NCI-H526 (cell line): ENCODE measurements around the gene DDX25.
"Not testable (repeated sequence)": the region's sequence is repeated elsewhere in the genome, so short reads cannot be mapped to it uniquely, and the experiment has no call there.

Experiments used
- DNase-seq, 2 experiments: peaks; one replicate each; lab custom pipeline; 2025; lab: John Stamatoyannopoulos, UW

The DDX25 gene

DNA sequence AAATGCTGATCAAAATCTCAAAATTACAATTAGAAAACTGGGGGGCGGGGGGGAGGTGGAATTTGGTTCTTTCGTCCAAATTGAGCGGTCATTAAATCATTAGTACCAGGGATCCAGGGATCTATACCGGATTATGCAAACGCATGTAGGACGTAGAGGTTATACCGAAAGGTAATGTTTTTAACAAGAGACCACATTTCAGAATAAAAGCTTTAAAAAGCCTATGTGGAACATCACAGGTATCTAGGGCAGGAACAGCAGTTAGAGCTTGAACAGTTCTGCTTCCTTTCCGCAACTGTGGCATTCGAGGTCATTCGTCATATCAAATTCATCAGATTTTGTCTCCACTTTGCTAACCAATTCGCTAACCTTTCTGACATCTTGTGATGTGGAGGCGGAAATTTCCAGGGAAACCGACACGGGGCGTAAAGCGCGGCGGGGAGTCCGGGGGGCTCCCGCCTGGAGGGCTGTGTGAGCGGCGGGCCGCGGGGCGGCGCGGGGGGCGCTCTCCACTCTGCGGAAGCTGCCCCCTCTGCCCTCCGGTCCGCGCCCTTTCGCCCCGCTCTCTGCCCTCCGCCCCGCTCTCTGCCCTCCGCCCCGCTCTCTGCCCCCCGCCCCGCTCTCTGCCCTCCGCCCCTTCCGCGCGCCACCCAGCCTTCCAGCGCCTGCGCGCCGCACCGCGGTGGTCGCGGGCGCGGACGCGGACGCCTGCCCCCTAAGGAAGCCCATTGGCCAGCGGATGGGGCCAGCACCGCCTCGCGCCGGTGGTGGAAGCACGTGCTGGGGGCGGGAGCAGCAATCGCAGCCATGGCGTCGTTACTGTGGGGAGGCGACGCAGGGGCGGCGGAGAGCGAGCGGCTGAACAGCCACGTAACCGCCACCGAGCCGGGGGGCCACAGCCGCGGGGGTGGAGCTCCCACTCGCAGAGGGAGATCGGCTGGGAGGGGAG, at the start of gene DDX25:
DDX25 (plus strand) TSS at position 798 of the 949 bp plus-strand sequence; CDS start at position 808, 10 bp downstream.
- DNase-seq = peak; percentile 47 to 91

DNA sequence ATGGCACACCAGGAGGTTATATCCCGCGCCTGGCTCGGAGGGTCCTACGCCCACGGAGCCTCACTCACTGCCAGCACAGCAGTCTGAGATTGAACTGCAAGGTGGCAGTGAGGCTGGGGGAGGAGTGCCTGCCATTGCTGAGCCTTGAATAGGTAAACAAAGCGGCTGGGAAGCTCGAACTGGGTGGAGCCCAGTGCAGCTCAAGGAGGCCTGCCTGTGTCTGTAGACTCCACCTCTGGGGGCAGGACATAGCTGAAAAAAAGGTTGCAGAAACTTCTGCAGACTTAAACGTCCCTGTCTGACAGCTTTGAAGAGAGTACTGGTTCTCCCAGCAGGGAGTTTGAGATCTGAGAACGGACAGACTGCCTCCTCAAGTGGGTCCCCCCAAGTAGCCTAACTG, 46.6 kb upstream of the DDX25 start:
- not testable (repeated sequence) for DNase-seq

DNA sequence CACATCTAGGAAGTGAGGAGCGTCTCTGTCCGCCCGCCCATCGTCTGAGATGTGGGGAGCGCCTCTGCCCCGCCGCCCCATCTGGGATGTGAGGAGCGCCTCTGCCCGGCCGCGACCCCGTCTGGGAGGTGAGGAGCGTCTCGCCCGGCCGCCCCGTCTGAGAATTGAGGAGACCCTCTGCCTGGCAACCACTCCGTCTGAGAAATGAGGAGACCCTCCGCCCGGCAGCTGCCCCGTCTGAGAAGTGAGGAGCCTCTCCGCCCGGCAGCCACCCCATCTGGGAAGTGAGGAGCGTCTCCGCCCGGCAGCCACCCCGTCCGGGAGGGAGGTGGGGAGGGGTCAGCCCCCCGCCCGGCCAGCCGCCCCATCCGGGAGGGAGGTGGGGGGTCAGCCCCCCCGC, 41.5 kb upstream of the DDX25 start:
- DNase-seq = not testable (repeated sequence)

DNA sequence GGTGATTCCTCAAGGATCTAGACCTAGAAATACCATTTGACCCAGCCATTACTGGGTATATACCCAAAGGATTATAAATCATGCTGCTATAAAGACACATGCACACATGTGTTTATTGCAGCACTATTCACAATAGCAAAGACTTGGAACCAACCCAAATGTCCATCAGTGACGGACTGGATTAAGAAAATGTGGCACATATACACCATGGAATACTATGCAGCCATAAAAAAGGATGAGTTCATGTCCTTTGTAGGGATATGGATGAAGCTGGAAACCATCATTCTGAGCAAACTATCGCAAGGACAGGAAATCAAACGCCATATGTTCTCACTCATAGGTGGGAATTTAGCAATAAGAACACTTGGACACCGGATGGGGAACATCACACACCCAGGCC, 39.0 kb upstream of the DDX25 start:
- not testable (repeated sequence) for DNase-seq

DNA sequence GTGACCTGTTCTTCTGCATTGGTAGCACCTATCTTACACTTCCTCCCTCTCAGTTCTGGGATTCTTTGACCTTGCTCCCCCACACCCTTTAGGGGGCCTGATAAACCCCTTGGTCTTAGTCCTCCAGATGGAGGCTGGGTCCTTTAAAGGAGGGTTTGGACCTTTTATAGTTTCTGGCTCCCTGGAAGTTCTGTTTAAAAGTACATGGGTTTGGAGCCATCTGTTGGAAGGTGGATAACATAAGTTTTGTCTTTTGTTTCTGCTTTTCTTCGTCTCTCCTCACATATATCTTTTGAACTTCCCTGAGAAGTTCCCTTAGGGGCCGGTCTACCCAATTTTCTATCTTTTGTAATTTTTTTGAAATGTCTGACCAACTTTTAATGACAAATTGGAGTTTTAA, 34.8 kb upstream of the DDX25 start:
- no peak for DNase-seq

DNA sequence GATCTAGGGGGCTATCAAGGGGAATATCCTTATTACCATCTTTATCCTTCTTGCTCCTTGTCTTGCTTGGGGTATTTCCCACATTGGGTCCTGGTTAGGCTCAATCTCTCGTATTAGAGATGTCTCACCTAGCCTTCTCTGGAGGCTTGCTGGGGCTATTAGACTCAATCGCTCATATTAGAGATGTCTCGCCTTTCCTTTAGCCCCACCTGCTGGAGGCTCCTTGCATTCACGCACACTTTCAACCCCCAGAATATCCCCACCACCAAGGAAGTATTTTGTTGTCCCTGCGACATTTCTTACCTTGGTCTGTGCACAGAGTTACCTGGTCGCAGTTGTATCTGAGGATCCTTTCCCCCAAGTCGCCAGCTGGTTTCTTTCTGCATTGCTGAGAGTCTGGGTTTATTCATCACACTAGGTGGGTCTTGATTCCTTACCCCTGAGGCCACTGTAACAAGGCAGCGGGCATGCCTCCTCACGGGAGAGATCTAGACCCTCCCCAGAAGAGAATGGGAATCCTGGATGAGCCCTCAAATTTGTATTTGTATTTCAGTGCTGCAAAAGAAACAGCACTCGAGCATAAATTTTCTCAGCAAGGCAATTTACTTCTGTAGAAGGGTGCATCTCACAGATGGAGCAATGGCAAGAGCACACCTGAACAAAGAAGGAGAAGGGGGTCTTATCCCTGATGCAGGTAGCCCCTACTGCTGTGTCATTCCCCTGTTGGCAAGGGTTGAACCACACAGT, 32.7 kb upstream of the DDX25 start:
- peak; percentile 76 to 97 for DNase-seq

DNA sequence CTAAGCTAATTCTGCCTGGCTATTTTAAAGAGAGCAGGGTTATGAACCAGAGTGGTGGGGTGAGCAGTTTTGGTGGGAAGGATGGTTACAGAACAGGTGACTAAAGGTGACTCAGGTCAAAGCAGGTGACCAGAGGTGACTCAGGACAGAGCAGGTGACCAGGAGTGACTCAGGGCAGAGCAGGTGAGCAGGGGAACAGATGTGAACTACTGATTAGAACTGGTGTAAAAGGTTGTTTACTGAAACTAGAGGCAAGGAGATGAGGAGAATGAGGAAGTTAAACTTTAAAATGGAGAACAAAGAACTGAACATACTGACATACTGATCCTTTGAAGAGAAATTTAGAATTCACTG, 32.2 kb upstream of the DDX25 start:
- DNase-seq = no peak

DNA sequence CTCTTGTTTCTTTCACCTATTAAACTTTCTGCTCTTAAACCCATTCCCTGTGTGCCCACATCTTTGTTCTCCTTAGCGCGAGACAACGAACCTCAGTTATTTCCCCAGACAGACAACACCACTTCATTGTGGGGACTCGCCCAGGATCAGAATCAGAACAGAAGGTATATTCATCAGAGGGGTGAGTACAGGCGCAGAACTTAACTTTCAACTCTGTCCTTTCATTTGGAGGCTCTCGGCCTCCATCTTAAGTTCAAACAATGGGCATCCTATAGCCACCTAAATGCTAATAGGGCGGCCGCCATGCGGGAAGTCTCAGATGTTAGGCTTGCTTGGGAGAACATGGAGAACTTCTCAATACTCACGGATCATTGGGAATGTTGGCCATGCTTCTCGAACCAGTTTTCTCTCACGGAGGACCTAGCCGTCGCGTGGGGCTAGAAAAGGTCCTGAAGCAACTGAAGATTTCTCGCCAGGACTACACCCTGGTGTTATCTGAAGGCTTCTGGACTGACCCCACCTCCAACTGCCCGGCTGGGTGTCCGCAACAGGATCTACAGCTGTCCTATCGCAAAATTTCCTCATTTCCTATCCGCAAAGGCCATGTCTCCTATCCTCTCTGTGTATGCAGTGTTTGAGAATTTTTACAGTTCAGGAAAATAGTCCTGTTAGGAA, 30.3 kb upstream of the DDX25 start:
- DNase-seq = peak; percentile 81 to 85

DNA sequence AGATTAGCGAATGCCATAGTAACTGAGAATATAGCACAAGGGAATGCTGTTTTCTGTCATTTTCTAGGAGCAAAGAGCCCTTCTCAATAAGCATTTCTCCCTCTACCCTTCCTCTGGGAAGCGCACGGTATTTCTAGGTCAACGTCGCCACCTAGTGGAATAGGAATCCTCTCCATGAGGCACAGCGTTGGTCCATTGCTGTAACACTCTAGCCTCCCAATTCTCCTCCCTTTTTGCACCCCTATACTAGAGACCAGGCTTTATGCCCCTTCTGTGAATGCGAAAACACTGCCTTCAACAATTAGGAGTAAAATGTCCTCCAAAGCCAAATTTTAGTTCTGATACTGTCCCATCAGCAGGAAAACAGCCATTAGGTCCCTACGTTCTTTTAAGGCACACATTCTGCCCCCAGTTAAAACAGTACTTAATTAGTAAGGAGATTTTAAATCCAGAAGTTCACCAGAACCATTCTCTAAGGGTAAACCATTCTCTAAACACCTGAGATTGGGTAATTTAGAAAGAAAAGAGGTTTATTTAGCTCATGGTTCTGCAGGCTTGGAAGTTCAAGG, 29.7 kb upstream of the DDX25 start:
- peak; percentile 94 to 97 for DNase-seq

DNA sequence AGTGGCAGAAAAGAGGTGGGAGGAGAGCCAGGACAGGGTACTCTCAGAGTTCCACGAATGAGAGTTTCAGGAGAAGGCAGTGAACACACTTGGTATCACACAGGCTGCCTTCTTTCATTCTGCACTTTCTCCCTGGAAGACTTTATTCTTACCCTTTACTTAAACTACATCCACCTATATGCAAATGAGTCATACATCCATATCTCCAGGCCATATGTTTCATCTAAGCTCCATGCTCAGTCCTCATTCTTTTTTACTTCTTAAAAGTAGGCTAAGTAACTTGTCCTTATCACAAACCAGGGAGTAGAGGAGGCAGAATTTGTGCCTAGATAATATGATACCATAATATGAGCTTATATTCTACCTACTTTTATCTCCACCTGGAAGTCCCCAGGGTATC, 23.0 kb upstream of the DDX25 start:
- DNase-seq = no peak

DNA sequence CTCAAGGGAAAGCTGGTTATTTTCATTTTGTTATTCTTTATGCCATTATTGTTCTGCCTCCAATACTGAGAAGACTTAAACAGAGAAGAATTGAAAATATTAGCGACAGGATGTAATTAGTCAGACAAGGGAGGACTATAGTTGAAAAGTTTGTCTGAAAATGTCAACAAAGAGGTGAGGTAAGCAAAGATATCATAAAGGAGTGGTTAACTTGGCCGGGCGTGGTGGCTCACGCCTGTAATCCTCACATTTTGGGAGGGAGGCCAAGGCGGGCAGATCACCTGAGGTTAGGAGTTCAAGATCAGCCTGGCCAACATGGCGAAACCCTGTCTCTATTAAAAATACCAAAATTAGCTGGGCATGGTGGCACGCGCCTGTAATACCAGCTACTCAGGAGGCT, 20.9 kb upstream of the DDX25 start:
- DNase-seq = no peak

DNA sequence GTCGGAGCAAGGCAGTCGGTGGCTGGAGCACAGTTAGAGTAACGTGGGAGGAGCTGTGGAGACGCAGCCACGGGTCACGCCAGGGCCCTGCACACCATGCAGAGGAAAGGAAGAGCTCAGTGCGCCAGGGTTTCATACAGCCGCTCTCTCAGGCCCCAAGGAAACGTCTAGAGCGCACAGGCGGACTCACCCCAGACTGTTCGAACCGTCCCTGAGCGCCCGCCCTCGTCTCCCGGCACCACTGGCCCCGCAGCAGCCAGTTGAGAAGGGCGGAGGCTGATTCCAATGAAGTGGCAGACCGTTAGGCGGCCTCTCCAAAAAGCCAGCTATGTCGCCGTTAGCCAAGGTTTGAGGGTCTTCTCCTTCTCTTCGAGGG, 17.3 kb upstream of the DDX25 start:
- DNase-seq = peak in 1 of 2 experiments; percentile 21

DNA sequence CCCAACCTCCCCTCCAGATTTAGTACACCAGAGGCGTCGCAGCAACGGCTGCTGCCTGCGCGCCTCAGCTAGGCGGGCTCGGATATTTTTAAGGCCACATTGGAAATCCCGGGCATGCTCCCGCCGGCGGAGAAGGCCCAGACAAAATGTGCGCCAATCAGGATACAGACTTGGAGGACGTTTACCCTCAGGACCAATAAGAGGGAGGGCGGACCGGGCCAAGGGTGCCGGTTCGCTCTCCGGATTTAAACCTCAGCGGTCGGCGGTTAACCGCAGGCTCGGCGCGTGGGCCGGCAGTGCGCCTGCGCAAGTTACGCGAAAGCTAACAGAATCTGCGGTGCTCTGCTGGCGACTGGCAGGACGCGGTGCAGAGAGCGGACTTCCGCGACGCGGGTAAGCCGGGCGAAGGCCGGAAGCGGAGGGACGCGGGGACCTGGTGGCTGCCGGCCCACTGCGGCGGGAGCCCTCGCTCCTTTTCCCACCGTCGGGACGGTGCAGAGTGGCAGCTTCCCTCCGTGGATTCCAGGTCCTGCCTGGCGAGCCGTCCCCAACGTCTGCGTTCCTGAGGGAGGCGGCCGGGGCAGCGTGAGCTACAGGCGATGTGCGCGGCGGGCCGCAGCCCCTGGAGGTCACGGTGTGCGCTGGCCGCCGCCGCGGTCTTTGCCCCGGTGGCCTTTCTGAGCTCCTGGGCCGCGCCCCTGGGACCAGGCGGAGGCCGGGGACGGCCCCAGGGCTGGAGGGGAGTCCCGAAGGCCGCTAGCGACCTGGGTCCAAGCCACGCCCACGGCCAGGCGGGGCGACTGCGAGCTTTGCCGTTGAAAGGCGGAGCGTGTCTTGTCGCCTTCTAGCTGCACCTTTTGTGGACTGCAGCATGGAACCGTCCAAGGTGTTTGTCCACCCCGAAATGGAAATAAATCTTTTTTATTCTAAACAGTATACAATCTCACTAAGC, 16.7 kb upstream of the DDX25 start, which contains the start of gene HYLS1:
HYLS1 (plus strand) TSS at position 296 of the 952 bp plus-strand sequence. CDS start 11,701 bp downstream, outside the sequence.
- DNase-seq = peak; percentile 91 to 99

DNA sequence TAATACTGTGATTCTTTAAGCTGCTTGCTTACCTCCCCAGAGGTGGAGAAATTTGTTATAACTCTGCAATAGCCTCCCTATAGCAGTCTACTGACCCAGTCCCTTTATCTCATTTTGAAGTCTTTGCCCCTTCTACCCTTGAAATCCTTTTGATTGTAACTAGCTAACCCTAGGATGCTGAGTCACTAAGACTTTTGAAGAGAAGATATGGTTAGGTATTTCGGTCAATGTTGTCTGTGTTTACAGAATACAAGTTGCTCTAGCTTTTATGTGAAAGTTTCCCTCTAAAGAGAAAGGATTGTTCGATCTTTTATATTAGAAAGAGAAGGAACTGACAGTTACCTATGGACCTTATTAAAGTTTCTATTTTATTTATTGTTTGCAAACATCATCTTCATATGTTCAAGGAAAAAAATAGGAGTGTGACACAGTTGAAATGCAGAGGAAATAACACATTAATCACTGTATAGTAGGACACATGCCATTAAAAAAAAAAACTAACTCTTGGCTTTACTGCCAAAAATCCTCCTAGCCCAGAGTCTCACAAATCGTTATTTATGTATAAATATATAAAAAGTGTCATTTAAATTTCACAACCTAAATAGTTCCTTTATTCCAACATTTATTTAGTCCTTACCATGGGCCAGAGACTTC, 13.7 kb upstream of the DDX25 start:
- DNase-seq = no peak

DNA sequence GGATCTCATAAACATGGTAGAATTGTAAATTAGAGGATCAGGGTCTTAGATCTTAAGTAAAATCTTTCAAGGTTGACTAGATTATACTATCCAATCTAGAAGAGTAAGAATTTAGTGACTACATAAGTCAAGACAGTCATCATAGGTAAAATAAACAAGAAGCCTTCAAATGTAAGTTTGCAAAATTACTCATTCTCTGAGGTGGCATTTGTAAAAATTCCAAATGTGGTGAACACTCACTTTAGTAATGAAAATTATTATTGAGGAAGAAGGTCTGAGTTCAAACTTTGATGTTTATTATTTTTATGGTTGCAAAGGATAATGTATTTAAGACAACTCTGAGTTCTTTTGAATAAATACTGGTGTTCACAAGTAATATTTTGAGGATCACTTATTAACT, 12.2 kb upstream of the DDX25 start:
- no peak for DNase-seq

DNA sequence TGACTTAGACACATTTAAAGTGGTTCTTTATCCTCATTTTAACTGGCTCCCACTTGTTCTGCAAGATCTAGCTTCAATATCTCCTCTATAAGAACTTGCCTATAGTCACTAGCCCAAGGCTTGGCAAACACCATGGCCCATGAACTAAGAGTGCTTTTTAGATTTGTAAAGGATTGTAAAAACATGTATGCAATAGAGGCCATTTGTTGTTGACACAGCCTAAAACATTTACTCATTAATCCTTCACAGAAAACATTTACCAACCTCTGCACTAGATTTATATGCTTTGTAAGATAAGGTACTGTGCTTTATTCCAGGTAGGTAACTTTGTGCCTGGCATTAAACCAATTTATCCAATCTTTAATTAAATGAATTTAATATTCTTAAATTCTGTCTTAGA, 11.3 kb upstream of the DDX25 start:
- DNase-seq = no peak

DNA sequence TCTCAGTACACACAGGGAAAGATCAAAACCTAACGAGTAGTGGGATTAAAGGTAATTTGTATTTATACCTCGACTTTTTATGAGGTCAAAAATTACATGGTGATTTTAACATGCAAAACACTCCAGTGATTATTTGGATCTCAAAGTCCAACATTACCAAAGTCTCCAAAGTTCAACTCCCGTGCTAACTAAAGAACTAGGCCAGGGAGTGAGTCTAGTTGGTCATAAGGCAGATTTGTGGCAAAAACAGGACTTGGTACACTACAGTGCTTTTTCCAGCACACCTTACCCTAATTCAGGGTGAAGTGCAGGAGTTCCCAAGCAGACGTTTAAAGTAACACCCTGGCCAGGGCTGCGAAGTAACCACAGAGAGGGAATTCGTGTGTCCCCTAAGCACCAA, 2.4 kb upstream of the DDX25 start:
- DNase-seq = no peak

DNA sequence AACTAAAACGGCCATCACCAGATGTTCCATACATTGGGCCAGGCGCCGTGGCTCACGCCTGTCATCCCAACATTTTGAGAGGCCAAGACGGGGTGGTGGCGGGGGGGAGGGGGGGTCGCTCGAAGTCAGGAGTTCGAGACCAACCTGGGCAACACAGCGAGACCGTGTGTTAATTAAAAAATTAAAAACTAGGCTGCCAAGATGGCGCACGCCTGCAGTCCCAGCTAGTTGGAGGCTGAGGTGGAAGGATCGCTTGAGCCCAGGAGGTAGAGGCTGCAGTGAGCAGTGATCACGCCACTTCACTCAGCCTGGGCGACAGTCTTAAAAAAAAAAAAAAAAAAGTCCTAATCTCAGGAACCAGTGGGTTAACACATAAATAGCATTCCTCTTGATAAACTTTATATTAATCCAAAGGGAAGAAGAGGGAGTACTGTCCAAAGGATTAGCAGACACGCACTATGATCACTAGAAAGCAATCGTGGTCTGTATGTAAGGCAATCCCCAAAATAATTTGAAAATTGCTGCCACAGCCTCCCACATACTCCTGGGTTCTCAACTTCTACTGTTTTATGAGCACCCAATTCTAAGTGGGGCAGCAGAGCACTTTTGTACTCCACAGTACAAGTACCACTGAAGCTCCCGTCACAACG, 1.9 kb upstream of the DDX25 start:
- no peak for DNase-seq

DNA sequence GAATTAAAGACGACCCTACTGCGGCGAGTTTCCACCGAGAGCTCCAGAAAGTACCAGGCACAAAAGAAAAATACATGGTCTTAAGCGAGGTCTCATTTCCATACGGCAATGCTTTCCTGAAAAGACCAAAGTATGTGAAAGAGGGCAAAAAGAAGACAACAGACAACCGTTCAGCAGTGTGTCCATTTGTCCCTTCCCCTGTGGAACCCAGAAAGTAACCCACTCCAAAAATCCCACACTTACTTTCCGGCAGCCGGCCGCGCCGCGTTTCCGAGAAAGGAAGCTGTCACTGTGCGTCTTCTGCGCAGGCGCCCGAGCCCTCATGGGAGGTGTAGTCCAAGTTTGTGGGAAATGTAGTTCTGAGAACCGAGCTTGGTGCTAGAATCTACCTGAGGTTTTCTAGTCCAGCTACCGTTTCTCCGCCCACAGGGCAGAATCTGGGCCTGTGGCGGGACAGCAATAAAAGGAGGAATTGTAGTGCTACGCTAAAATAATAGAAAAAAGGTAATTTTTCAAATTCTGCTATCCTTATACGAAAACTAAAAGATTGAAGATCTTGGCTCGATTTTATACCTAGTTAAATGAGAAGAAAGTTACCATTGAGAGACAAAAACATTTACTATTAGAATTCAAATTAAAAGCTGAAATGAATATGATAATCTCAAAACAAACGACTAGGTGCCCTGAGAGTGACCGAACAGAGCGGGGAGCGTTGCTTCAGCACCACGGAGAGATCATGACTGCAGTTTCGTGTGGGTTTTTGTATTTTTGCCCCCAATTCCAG, 1.2 kb upstream of the DDX25 start, which contains the start of gene PUS3:
PUS3 (minus strand) TSS at position 280 of the 784 bp plus-strand sequence. CDS start 6,922 bp downstream, outside the sequence.
- DNase-seq = peak; percentile 98 to 100
